ENCODE data around the gene PHLPP2. TPM values are rescaled to one million over a fixed set of nuclear protein-coding genes. Genes with fewer than 3 reads are reported as not detected.
A peak's percentile ranks its signal among the peaks of the same experiment; 100 is the strongest.

Gene PHLPP2
- total RNA-seq, 4 donors from 2014 or later, result 18.2 to 170 (median 116) TPM

GRCh38 chr16:71762186-71762585 lies 37.7 kb upstream of the PHLPP2 start:
- H3K4me1 ChIP-seq, result no peaks in the 10 kb centered on the region
- H3K27ac ChIP-seq, result no peak overlapping the region
- H3K9me3 ChIP-seq, result no peaks in the 10 kb centered on the region
- peaks cover 0 to 87% (median 2%) of the 10 kb centered on the region in 3 donors for H3K36me3 ChIP-seq
- no peaks in the 10 kb centered on the region for H3K27me3 ChIP-seq
- no peak for DNase-seq
- TF ChIP-seq POLR2A (IDR thresholded peaks at IDR 0.05), result no peak
- TF ChIP-seq, protein P1, sequence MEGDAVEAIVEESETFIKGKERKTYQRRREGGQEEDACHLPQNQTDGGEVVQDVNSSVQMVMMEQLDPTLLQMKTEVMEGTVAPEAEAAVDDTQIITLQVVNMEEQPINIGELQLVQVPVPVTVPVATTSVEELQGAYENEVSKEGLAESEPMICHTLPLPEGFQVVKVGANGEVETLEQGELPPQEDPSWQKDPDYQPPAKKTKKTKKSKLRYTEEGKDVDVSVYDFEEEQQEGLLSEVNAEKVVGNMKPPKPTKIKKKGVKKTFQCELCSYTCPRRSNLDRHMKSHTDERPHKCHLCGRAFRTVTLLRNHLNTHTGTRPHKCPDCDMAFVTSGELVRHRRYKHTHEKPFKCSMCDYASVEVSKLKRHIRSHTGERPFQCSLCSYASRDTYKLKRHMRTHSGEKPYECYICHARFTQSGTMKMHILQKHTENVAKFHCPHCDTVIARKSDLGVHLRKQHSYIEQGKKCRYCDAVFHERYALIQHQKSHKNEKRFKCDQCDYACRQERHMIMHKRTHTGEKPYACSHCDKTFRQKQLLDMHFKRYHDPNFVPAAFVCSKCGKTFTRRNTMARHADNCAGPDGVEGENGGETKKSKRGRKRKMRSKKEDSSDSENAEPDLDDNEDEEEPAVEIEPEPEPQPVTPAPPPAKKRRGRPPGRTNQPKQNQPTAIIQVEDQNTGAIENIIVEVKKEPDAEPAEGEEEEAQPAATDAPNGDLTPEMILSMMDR (IDR thresholded peaks at IDR 0.05), result no peak
- no peak overlapping the region for H3K4me3 ChIP-seq

- no peak overlapping the region for H3K4me3 ChIP-seq
- no peaks in the 10 kb centered on the region for H3K9me3 ChIP-seq
- H3K27me3 ChIP-seq, result no peaks in the 10 kb centered on the region
- peaks cover 0 to 92% (median 2%) of the 10 kb centered on the region in 3 donors for H3K36me3 ChIP-seq
- no peak overlapping the region for H3K27ac ChIP-seq
- TF ChIP-seq POLR2A (IDR thresholded peaks at IDR 0.05), result no peak
- TF ChIP-seq, protein P1 (IDR thresholded peaks at IDR 0.05), result no peak
- DNase-seq, result no peak
- H3K4me1 ChIP-seq, result no peaks in the 10 kb centered on the region
Observed at GRCh38 chr16:71761097-71761496, 36.6 kb upstream of the PHLPP2 start.

- Histone ChIP-seq H3K27ac (peak overlapping the region in 1 of 4 donors; percentile 45), H3K4me1 (no peaks in the 10 kb centered on the region), H3K27me3 (no peaks in the 10 kb centered on the region), H3K36me3 (peaks cover 0 to 97% (median 0%) of the 10 kb centered on the region in 3 donors), H3K4me3 (no peak overlapping the region), H3K9me3 (no peaks in the 10 kb centered on the region)
- DNase-seq, result no peak
- TF ChIP-seq POLR2A (IDR thresholded peaks at IDR 0.05), result no peak
Observed at GRCh38 chr16:71758293-71758760, 33.8 kb upstream of the PHLPP2 start.

GRCh38 chr16:71754652-71755051 lies 30.2 kb upstream of the PHLPP2 start:
- no peak for TF ChIP-seq POLR2A (IDR thresholded peaks at IDR 0.05)
- TF ChIP-seq, protein P1 (IDR thresholded peaks at IDR 0.05), result no peak
- peaks cover 0 to 92% (median 0%) of the 10 kb centered on the region in 3 donors for H3K36me3 ChIP-seq

GRCh38 chr16:71754108-71754507 lies 29.6 kb upstream of the PHLPP2 start:
- no peaks in the 10 kb centered on the region for H3K27me3 ChIP-seq
- H3K4me1 ChIP-seq, result no peaks in the 10 kb centered on the region
- no peaks in the 10 kb centered on the region for H3K9me3 ChIP-seq
- H3K36me3 ChIP-seq, result peaks cover 0 to 92% (median 0%) of the 10 kb centered on the region in 3 donors
- H3K27ac ChIP-seq, result no peak overlapping the region
- no peak overlapping the region for H3K4me3 ChIP-seq
- no peak for DNase-seq
- TF ChIP-seq POLR2A (IDR thresholded peaks at IDR 0.05), result no peak
- TF ChIP-seq, protein P1 (IDR thresholded peaks at IDR 0.05), result no peak

More at GRCh38 chr16:71754652-71755051, 30.2 kb upstream of the PHLPP2 start:
- no peaks in the 10 kb centered on the region for H3K27me3 ChIP-seq
- no peak overlapping the region for H3K4me3 ChIP-seq
- no peak for DNase-seq
- no peak overlapping the region for H3K27ac ChIP-seq
- H3K4me1 ChIP-seq, result no peaks in the 10 kb centered on the region
- H3K9me3 ChIP-seq, result no peaks in the 10 kb centered on the region

- Histone ChIP-seq H3K4me3 (no peak overlapping the region), H3K36me3 (peaks cover 0 to 88% (median 0%) of the 10 kb centered on the region in 3 donors), H3K9me3 (no peaks in the 10 kb centered on the region), H3K27me3 (no peaks in the 10 kb centered on the region), H3K27ac (no peak overlapping the region), H3K4me1 (no peaks in the 10 kb centered on the region)
- no peak for TF ChIP-seq POLR2A (IDR thresholded peaks at IDR 0.05)
- TF ChIP-seq, protein P1 (IDR thresholded peaks at IDR 0.05), result no peak
- DNase-seq, result no peak
Observed at GRCh38 chr16:71748226-71748625, 23.7 kb upstream of the PHLPP2 start.

All from Peyer's patch (tissue), 4 donors.